GM12873 (cell line): ENCODE measurements around the gene KIAA0930.

ENCODE experiments used
- CTCF ChIP-seq: IDR thresholded peaks from 2 replicates; pipeline ENCODE4 v1.5.1; 2012; ENCODE audit warnings: low read depth, mild to moderate bottlenecking, moderate library complexity, low read length, control low read depth; ENCODE audit not compliant: insufficient read depth; ENCODE audit errors: missing control alignments

KIAA0930 gene

GRCh38 chr22:45210577-45210976 lies 30.1 kb downstream of the KIAA0930 start:
- no peak for TF ChIP-seq CTCF

GRCh38 chr22:45210174-45210573 lies 30.5 kb downstream of the KIAA0930 start:
- no peak for TF ChIP-seq CTCF

GRCh38 chr22:45208993-45209838 lies 31.5 kb downstream of the KIAA0930 start:
- TF ChIP-seq CTCF = peak; percentile 81

GRCh38 chr22:45208696-45208992 lies 32.0 kb downstream of the KIAA0930 start:
- TF ChIP-seq CTCF = no peak

GRCh38 chr22:45207981-45208664 lies 32.6 kb downstream of the KIAA0930 start:
- no peak for TF ChIP-seq CTCF

- no peak for TF ChIP-seq CTCF
These were observed 33.2 kb downstream of the KIAA0930 start for GRCh38 chr22:45207533-45207932.

GRCh38 chr22:45206233-45206632 lies 34.5 kb downstream of the KIAA0930 start:
- no peak for TF ChIP-seq CTCF
